ENCODE data around the gene SIRT7.

DNA sequence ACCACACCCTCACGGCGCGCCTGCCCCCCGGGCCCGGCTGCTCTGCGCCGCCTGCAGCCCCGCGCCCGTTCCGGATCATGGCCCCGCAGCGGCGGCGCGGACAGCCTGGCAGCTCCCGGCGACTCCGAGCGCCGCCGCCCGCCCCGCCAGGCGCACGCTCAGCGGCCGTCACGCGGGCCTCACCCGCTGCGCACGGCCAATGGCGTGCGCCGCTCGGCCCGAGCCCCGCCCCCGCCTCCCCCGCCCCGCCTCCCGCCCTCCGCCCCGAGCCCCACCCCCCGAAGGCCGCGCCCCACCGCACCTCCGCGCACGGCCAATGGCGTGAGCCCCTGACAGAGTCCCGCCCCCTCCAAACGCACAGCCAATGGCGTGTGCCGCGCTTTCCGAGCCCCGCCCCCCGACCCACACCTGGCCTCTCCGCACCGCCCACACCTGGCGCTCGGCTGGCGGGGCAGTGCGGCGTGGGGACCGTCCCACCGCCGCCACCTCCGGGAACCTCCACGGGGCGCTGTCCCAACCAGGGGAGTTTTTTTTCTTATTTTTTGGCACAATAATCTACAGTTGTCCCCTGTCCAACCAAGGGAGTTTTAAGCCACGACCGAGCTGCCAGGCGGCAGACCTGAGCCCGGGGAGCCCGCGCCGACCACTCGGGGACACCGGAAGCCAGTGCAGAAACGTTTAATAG lies 6.6 kb downstream of the SIRT7 start, which contains the start of gene PCYT2:
- TF ChIP-seq, protein P1, sequence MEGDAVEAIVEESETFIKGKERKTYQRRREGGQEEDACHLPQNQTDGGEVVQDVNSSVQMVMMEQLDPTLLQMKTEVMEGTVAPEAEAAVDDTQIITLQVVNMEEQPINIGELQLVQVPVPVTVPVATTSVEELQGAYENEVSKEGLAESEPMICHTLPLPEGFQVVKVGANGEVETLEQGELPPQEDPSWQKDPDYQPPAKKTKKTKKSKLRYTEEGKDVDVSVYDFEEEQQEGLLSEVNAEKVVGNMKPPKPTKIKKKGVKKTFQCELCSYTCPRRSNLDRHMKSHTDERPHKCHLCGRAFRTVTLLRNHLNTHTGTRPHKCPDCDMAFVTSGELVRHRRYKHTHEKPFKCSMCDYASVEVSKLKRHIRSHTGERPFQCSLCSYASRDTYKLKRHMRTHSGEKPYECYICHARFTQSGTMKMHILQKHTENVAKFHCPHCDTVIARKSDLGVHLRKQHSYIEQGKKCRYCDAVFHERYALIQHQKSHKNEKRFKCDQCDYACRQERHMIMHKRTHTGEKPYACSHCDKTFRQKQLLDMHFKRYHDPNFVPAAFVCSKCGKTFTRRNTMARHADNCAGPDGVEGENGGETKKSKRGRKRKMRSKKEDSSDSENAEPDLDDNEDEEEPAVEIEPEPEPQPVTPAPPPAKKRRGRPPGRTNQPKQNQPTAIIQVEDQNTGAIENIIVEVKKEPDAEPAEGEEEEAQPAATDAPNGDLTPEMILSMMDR (IDR thresholded peaks at IDR 0.05): no peak
- no peak for TF ChIP-seq POLR2AphosphoS5 (IDR thresholded peaks at IDR 0.05)
- TF ChIP-seq EP300 (IDR thresholded peaks at IDR 0.05): no peak

Data from gastroesophageal sphincter (tissue), 3 donors.